ENCODE measurements around the gene LIPN. TPM values are rescaled to one million over a fixed set of nuclear protein-coding genes. Genes with fewer than 3 reads are reported as not detected.

Gene LIPN
- total and polyA plus RNA-seq, 2 of the 8 experiments (the other 6 are each of a cell fraction or from before 2014, with no cell fraction given) = not detected

- Histone ChIP-seq H2AFZ (ENCODE audit: low read length) (no peak overlapping the region), H3K27ac (ENCODE audit: low read depth, low read length) (no peak overlapping the region), H3K4me2 (ENCODE audit: insufficient read depth in 1 of 2, low read depth in 2 of 2, low read length in 2 of 2) (no peak overlapping the region), H2BK120ac (replicated peaks; ENCODE audit: low read depth, low read length) (no peak overlapping the region), H3K23ac (ENCODE audit: insufficient read length) (no peak overlapping the region), H2BK12ac (ENCODE audit: low read depth, low read length) (no peak overlapping the region), H4K8ac (ENCODE audit: extremely low read depth, insufficient read depth, low read length) (no peak overlapping the region), H4K20me1 (replicated peaks in 1 of 2; ENCODE audit: control insufficient read depth in 1 of 2, insufficient read depth in 2 of 2, low read length in 2 of 2) (no peaks in the 10 kb centered on the region), H3K4me3 (ENCODE audit: extremely low read depth in 1 of 4, insufficient read depth in 2 of 4, low read depth in 3 of 4, low read length in 4 of 4) (no peak overlapping the region), H3K18ac (ENCODE audit: extremely low read depth, low read length) (no peak overlapping the region), H2BK20ac (ENCODE audit: low read length) (no peak overlapping the region), H3K79me2 (ENCODE audit: control insufficient read depth in 1 of 2, insufficient read depth in 2 of 2, low read length in 2 of 2) (no peaks in the 10 kb centered on the region), H2BK15ac (ENCODE audit: low read length) (no peak overlapping the region), H4K91ac (replicated peaks; ENCODE audit: insufficient read length, low read length) (no peak overlapping the region), H3K9me3 (ENCODE audit: insufficient read depth in 2 of 2, low read depth in 1 of 2, low read length in 1 of 2) (no peaks in the 10 kb centered on the region), H3K4me1 (replicated peaks in 1 of 4; ENCODE audit: control insufficient read depth in 3 of 4, insufficient read depth in 4 of 4, low read length in 3 of 4) (no peaks in the 10 kb centered on the region), H3K9ac (replicated peaks in 1 of 4; ENCODE audit: extremely low read depth in 1 of 4, low read depth in 3 of 4, low read length in 3 of 4) (no peak overlapping the region), H2AK5ac (ENCODE audit: low read depth, low read length) (no peak overlapping the region), H4K5ac (ENCODE audit: insufficient read length, low read depth, low read length) (no peak overlapping the region), H3K27me3 (replicated peaks in 1 of 4; ENCODE audit: control insufficient read depth in 3 of 4, extremely low read depth in 1 of 4, insufficient read depth in 3 of 4, low read length in 3 of 4) (no peaks in the 10 kb centered on the region), H3K36me3 (ENCODE audit: control insufficient read depth in 2 of 4, insufficient read depth in 4 of 4, low read length in 3 of 4) (no peaks in the 10 kb centered on the region; a peak in 1 of 8 replicates), H3K23me2 (ENCODE audit: low read depth, low read length) (no peaks in the 10 kb centered on the region), H2BK5ac (ENCODE audit: low read depth, low read length) (no peak overlapping the region), H3K14ac (ENCODE audit: insufficient read length) (no peak overlapping the region), H3K4ac (replicated peaks; ENCODE audit: insufficient read length, low read depth, low read length) (no peak overlapping the region), H3K79me1 (ENCODE audit: low read depth, low read length) (no peaks in the 10 kb centered on the region), H3K56ac (replicated peaks; ENCODE audit: insufficient read length, low read depth, low read length) (no peak overlapping the region)
- ChIA-PET CTCF (ENCODE audit: partially characterized antibody) (interaction anchor here (0.9 to 2.0 kb wide), 10 partner anchors 10 to 147 kb away, joined by 3 to 9 read pairs (median 4); no protein-coding TSS in a partner anchor), POLR2A (ENCODE audit: partially characterized antibody) (no interaction called here)
- DNase-seq (ENCODE audit: low read depth in 1 of 2, low spot score in 2 of 2) (no peak), FAIRE-seq (no peak)
- TF ChIP-seq RXRA (IDR thresholded peaks at IDR 0.05; ENCODE audit: insufficient read depth, low read depth, low read length) = no peak
- no peak for TF ChIP-seq HDAC2 (IDR thresholded peaks at IDR 0.05; ENCODE audit: borderline replicate concordance in 1 of 2, low read depth in 2 of 2, low read length in 2 of 2)
- 91% methylated on average over 5 of the region's 5 CpGs; no CpG with 5 or more reads in 1 of the 2 experiments for WGBS, 2 experiments (ENCODE audit: extremely low coverage in 1 of 2, insufficient coverage in 1 of 2, insufficient read length in 1 of 2, insufficient replicate concordance in 2 of 2, low coverage in 1 of 2, low lambda C conversion rate in 2 of 2, missing lambda C conversion rate in 1 of 2)
Observed at GRCh38 chr10:88787463-88787862, 27.6 kb downstream of the LIPN start.
